ENCODE results near the gene TXNL4A.

The TXNL4A gene

GRCh38 chr18:79926715-79927606 is 61.4 kb downstream of the TXNL4A start:
- 93% methylated on average over 21 of the region's 21 CpGs for WGBS
- no peak overlapping the region for H3K23ac ChIP-seq (ENCODE audit: low read length in 2 of 2)
- H4K91ac ChIP-seq (ENCODE audit: low read length): no peak overlapping the region
- peaks cover 55 to 58% of the 10 kb centered on the region in 2 experiments for H3K36me3 ChIP-seq (ENCODE audit: control insufficient read depth in 1 of 2, insufficient read depth in 2 of 2, low read depth in 1 of 2, low read length in 2 of 2)
- peaks cover 48% of the 10 kb centered on the region for H3K79me1 ChIP-seq (replicated peaks; ENCODE audit: low read length, poor library complexity, severe bottlenecking)
- no peak overlapping the region for H2AFZ ChIP-seq (ENCODE audit: low read depth, low read length)
- H3K9ac ChIP-seq (ENCODE audit: low read length): no peak overlapping the region
- no peak overlapping the region for H3K27ac ChIP-seq (ENCODE audit: low read length, poor library complexity, severe bottlenecking)
- peaks cover 1% of the 10 kb centered on the region for H3K4me1 ChIP-seq (ENCODE audit: control insufficient read depth, insufficient read depth, low read depth, low read length)
- H2AK5ac ChIP-seq (ENCODE audit: low read length, severe bottlenecking): no peak overlapping the region
- H3K14ac ChIP-seq (ENCODE audit: low read length in 2 of 2): no peak overlapping the region
- H3K4me2 ChIP-seq (ENCODE audit: low read length, poor library complexity, severe bottlenecking): no peak overlapping the region
- H4K8ac ChIP-seq (ENCODE audit: low read length): no peak overlapping the region
- H3K4ac ChIP-seq (ENCODE audit: low read depth in 1 of 2, low read length in 2 of 2): no peak overlapping the region
- H3K27me3 ChIP-seq (ENCODE audit: control insufficient read depth in 1 of 2, insufficient read depth in 1 of 2, low read length in 2 of 2): no peaks in the 10 kb centered on the region
- no peak overlapping the region for H3K4me3 ChIP-seq (ENCODE audit: insufficient read depth in 1 of 2, low read depth in 1 of 2, low read length in 2 of 2)
- no peak overlapping the region for H2BK5ac ChIP-seq (ENCODE audit: low read depth, low read length, poor library complexity, severe bottlenecking)
- no peak overlapping the region for H2BK120ac ChIP-seq (ENCODE audit: low read depth, low read length)
- no peak for DNase-seq
- no peak overlapping the region for H3K18ac ChIP-seq (ENCODE audit: low read depth in 1 of 2, low read length in 2 of 2)
- no peak overlapping the region for H2BK12ac ChIP-seq (ENCODE audit: low read length in 2 of 2)
- H2BK15ac ChIP-seq (ENCODE audit: low read depth, poor library complexity, severe bottlenecking): no peak overlapping the region
- peaks cover 44% of the 10 kb centered on the region for H3K9me3 ChIP-seq (ENCODE audit: control insufficient read depth, low read length)

GRCh38 chr18:79926306-79926705 is 62.1 kb downstream of the TXNL4A start:
- Histone ChIP-seq H3K27me3 (ENCODE audit: control insufficient read depth in 1 of 2, insufficient read depth in 1 of 2, low read length in 2 of 2) (no peaks in the 10 kb centered on the region), H2BK15ac (ENCODE audit: low read depth, poor library complexity, severe bottlenecking) (no peak overlapping the region), H3K9me3 (ENCODE audit: control insufficient read depth, low read length) (peaks cover 39% of the 10 kb centered on the region), H3K27ac (ENCODE audit: low read length, poor library complexity, severe bottlenecking) (no peak overlapping the region), H3K14ac (ENCODE audit: low read length in 2 of 2) (no peak overlapping the region), H4K8ac (ENCODE audit: low read length) (no peak overlapping the region), H2BK12ac (ENCODE audit: low read length in 2 of 2) (no peak overlapping the region), H3K4ac (ENCODE audit: low read depth in 1 of 2, low read length in 2 of 2) (no peak overlapping the region), H3K79me1 (replicated peaks; ENCODE audit: low read length, poor library complexity, severe bottlenecking) (peaks cover 45% of the 10 kb centered on the region), H2AK5ac (ENCODE audit: low read length, severe bottlenecking) (no peak overlapping the region), H3K4me2 (ENCODE audit: low read length, poor library complexity, severe bottlenecking) (no peak overlapping the region), H3K18ac (ENCODE audit: low read depth in 1 of 2, low read length in 2 of 2) (no peak overlapping the region), H2BK5ac (ENCODE audit: low read depth, low read length, poor library complexity, severe bottlenecking) (no peak overlapping the region), H2BK120ac (ENCODE audit: low read depth, low read length) (no peak overlapping the region), H3K9ac (ENCODE audit: low read length) (no peak overlapping the region), H3K36me3 (ENCODE audit: control insufficient read depth in 1 of 2, insufficient read depth in 2 of 2, low read depth in 1 of 2, low read length in 2 of 2) (peaks cover 52 to 60% of the 10 kb centered on the region in 2 experiments), H4K91ac (ENCODE audit: low read length) (no peak overlapping the region), H3K23ac (ENCODE audit: low read length in 2 of 2) (no peak overlapping the region), H3K4me1 (ENCODE audit: control insufficient read depth, insufficient read depth, low read depth, low read length) (peaks cover 1% of the 10 kb centered on the region), H3K4me3 (ENCODE audit: insufficient read depth in 1 of 2, low read depth in 1 of 2, low read length in 2 of 2) (no peak overlapping the region), H2AFZ (ENCODE audit: low read depth, low read length) (no peak overlapping the region)
- WGBS: 93% methylated on average over 11 of the region's 11 CpGs
- DNase-seq: no peak

- H3K4me3 ChIP-seq (ENCODE audit: insufficient read depth in 1 of 2, low read depth in 1 of 2, low read length in 2 of 2): no peak overlapping the region
- no peak overlapping the region for H2BK15ac ChIP-seq (ENCODE audit: low read depth, poor library complexity, severe bottlenecking)
- H2AK5ac ChIP-seq (ENCODE audit: low read length, severe bottlenecking): no peak overlapping the region
- H3K18ac ChIP-seq (ENCODE audit: low read depth in 1 of 2, low read length in 2 of 2): no peak overlapping the region
- H3K4me2 ChIP-seq (ENCODE audit: low read length, poor library complexity, severe bottlenecking): no peak overlapping the region
- H3K27ac ChIP-seq (ENCODE audit: low read length, poor library complexity, severe bottlenecking): no peak overlapping the region
- peaks cover 47 to 60% of the 10 kb centered on the region in 2 experiments for H3K36me3 ChIP-seq (ENCODE audit: control insufficient read depth in 1 of 2, insufficient read depth in 2 of 2, low read depth in 1 of 2, low read length in 2 of 2)
- no peak overlapping the region for H2BK12ac ChIP-seq (ENCODE audit: low read length in 2 of 2)
- H3K14ac ChIP-seq (ENCODE audit: low read length in 2 of 2): no peak overlapping the region
- H2BK5ac ChIP-seq (ENCODE audit: low read depth, low read length, poor library complexity, severe bottlenecking): no peak overlapping the region
- H4K91ac ChIP-seq (ENCODE audit: low read length): no peak overlapping the region
- DNase-seq: no peak
- peaks cover 45% of the 10 kb centered on the region for H3K79me1 ChIP-seq (replicated peaks; ENCODE audit: low read length, poor library complexity, severe bottlenecking)
- H3K4me1 ChIP-seq (ENCODE audit: control insufficient read depth, insufficient read depth, low read depth, low read length): peaks cover 1% of the 10 kb centered on the region
- H3K9ac ChIP-seq (ENCODE audit: low read length): no peak overlapping the region
- no peaks in the 10 kb centered on the region for H3K27me3 ChIP-seq (ENCODE audit: control insufficient read depth in 1 of 2, insufficient read depth in 1 of 2, low read length in 2 of 2)
- H4K8ac ChIP-seq (ENCODE audit: low read length): peak overlapping the region; percentile 69
- 97% methylated on average over 24 of the region's 25 CpGs for WGBS
- H3K9me3 ChIP-seq (ENCODE audit: control insufficient read depth, low read length): peaks cover 27% of the 10 kb centered on the region
- H3K23ac ChIP-seq (ENCODE audit: low read length in 2 of 2): no peak overlapping the region
- no peak overlapping the region for H2BK120ac ChIP-seq (ENCODE audit: low read depth, low read length)
- H2AFZ ChIP-seq (ENCODE audit: low read depth, low read length): no peak overlapping the region
- no peak overlapping the region for H3K4ac ChIP-seq (ENCODE audit: low read depth in 1 of 2, low read length in 2 of 2)
Measured at GRCh38 chr18:79924814-79925731, 63.3 kb downstream of the TXNL4A start.

All from mesenchymal stem cell (in vitro differentiated cells and primary cell).